ENCODE data around the gene PLA2G4F.
"Not testable (repeated sequence)": the region's sequence is repeated elsewhere in the genome, so short reads cannot be mapped to it uniquely, and the experiment has no call there.

PLA2G4F gene

GRCh38 chr15:42100021-42100800 lies 56.2 kb downstream of the PLA2G4F start:
- H3K4me3 Mint-ChIP-seq = no peak overlapping the region
- H3K4me1 Mint-ChIP-seq (ENCODE audit: low read depth) = no peaks in the 10 kb centered on the region
- no peaks in the 10 kb centered on the region for H3K36me3 Mint-ChIP-seq (ENCODE audit: low read depth)
- H3K27ac Mint-ChIP-seq = no peak overlapping the region
- no peak for DNase-seq (ENCODE audit: low spot score)
- no peaks in the 10 kb centered on the region for H3K9me3 Mint-ChIP-seq
- H3K27me3 Mint-ChIP-seq (ENCODE audit: low read depth) = peaks cover 3% of the 10 kb centered on the region

GRCh38 chr15:42097018-42097417 lies 59.4 kb downstream of the PLA2G4F start:
- Mint-ChIP-seq H3K4me1 (ENCODE audit: low read depth) (peaks cover 3% of the 10 kb centered on the region), H3K9me3 (no peaks in the 10 kb centered on the region), H3K27me3 (ENCODE audit: low read depth) (peaks cover 3% of the 10 kb centered on the region), H3K27ac (no peak overlapping the region), H3K36me3 (ENCODE audit: low read depth) (no peaks in the 10 kb centered on the region), H3K4me3 (no peak overlapping the region)
- DNase-seq (ENCODE audit: low spot score) = no peak

- Mint-ChIP-seq H3K27ac (no peak within 1 kb of the TSS), H3K27me3 (ENCODE audit: low read depth) (peaks cover 8% of the 10 kb centered on the region), H3K4me3 (no peak within 1 kb of the TSS), H3K9me3 (no peaks in the 10 kb centered on the region), H3K4me1 (ENCODE audit: low read depth) (peaks cover 4% of the 10 kb centered on the region), H3K36me3 (ENCODE audit: low read depth) (no peaks in the 10 kb centered on the region)
- DNase-seq (ENCODE audit: low spot score) = no peak
Measured at GRCh38 chr15:42094512-42094963, 61.9 kb downstream of the PLA2G4F start, which contains the start of gene PLA2G4D. Gene PLA2G4D (minus strand): TSS chr15:42094562. CDS start chr15:42094459, 103 bp downstream.

GRCh38 chr15:42093966-42094365 lies 62.5 kb downstream of the PLA2G4F start:
- H3K27ac Mint-ChIP-seq = no peak overlapping the region
- H3K27me3 Mint-ChIP-seq (ENCODE audit: low read depth) = peaks cover 4% of the 10 kb centered on the region
- no peak overlapping the region for H3K4me3 Mint-ChIP-seq
- H3K36me3 Mint-ChIP-seq (ENCODE audit: low read depth) = no peaks in the 10 kb centered on the region
- DNase-seq (ENCODE audit: low spot score) = no peak
- H3K9me3 Mint-ChIP-seq = no peaks in the 10 kb centered on the region
- H3K4me1 Mint-ChIP-seq (ENCODE audit: low read depth) = peaks cover 4% of the 10 kb centered on the region

GRCh38 chr15:42092398-42093318 lies 63.8 kb downstream of the PLA2G4F start:
- H3K4me1 Mint-ChIP-seq (ENCODE audit: low read depth) = peaks cover 6% of the 10 kb centered on the region
- H3K27me3 Mint-ChIP-seq (ENCODE audit: low read depth) = peaks cover 6% of the 10 kb centered on the region

GRCh38 chr15:42091753-42092397 lies 64.6 kb downstream of the PLA2G4F start:
- H3K9me3 Mint-ChIP-seq; H3K27ac Mint-ChIP-seq; H3K27me3 Mint-ChIP-seq (ENCODE audit: low read depth); H3K4me1 Mint-ChIP-seq (ENCODE audit: low read depth); H3K36me3 Mint-ChIP-seq (ENCODE audit: low read depth); DNase-seq (ENCODE audit: low spot score); H3K4me3 Mint-ChIP-seq: not testable (repeated sequence)

More at GRCh38 chr15:42092398-42093318, 63.8 kb downstream of the PLA2G4F start:
- Mint-ChIP-seq H3K4me3 (no peak overlapping the region), H3K36me3 (ENCODE audit: low read depth) (no peaks in the 10 kb centered on the region), H3K9me3 (no peaks in the 10 kb centered on the region), H3K27ac (no peak overlapping the region)
- DNase-seq (ENCODE audit: low spot score) = no peak

GRCh38 chr15:42090781-42091180 lies 65.7 kb downstream of the PLA2G4F start:
- H3K36me3 Mint-ChIP-seq (ENCODE audit: low read depth) = no peaks in the 10 kb centered on the region
- H3K4me3 Mint-ChIP-seq = no peak overlapping the region
- no peak for DNase-seq (ENCODE audit: low spot score)
- no peaks in the 10 kb centered on the region for H3K9me3 Mint-ChIP-seq
- peaks cover 6% of the 10 kb centered on the region for H3K27me3 Mint-ChIP-seq (ENCODE audit: low read depth)
- peaks cover 6% of the 10 kb centered on the region for H3K4me1 Mint-ChIP-seq (ENCODE audit: low read depth)
- no peak overlapping the region for H3K27ac Mint-ChIP-seq

- Mint-ChIP-seq H3K27me3 (ENCODE audit: low read depth) (peaks cover 6% of the 10 kb centered on the region), H3K9me3 (no peaks in the 10 kb centered on the region), H3K27ac (no peak overlapping the region), H3K4me1 (ENCODE audit: low read depth) (peaks cover 6% of the 10 kb centered on the region), H3K4me3 (no peak overlapping the region), H3K36me3 (ENCODE audit: low read depth) (no peaks in the 10 kb centered on the region)
- DNase-seq (ENCODE audit: low spot score) = no peak
Measured at GRCh38 chr15:42090370-42090769, 66.1 kb downstream of the PLA2G4F start.

- no peak overlapping the region for H3K4me3 Mint-ChIP-seq
- peaks cover 6% of the 10 kb centered on the region for H3K4me1 Mint-ChIP-seq (ENCODE audit: low read depth)
- DNase-seq (ENCODE audit: low spot score) = no peak
- peaks cover 6% of the 10 kb centered on the region for H3K27me3 Mint-ChIP-seq (ENCODE audit: low read depth)
- no peak overlapping the region for H3K27ac Mint-ChIP-seq
- no peaks in the 10 kb centered on the region for H3K9me3 Mint-ChIP-seq
- H3K36me3 Mint-ChIP-seq (ENCODE audit: low read depth) = no peaks in the 10 kb centered on the region
Measured at GRCh38 chr15:42089942-42090341, 66.5 kb downstream of the PLA2G4F start.
